GM12878 (cell line): ENCODE results near the gene ASXL2. TPM values are rescaled to one million over a fixed set of nuclear protein-coding genes. Genes with fewer than 3 reads are reported as not detected.

Experiments used
- ATAC-seq: fragments of 200-7000 bp; cut with Tn5 transposase; 3 replicates; pipeline ENCODE4 v1.9.1; 2020; ENCODE audit warnings: mild to moderate bottlenecking, moderate library complexity
- BruUV-seq: library from RNA; stranded (reverse); fragments of 400-500 nt; replicated peaks from 2 replicates; lab custom pipeline; 2021; lab: Mats Ljungman, UMichigan
- CTCF ChIA-PET: fragments of 300-600 bp; sonication (Branson Sonifier 250); formaldehyde crosslinking; extraction: SDS; loops from one replicate; lab custom pipeline; 2021; ENCODE audit warnings: inconsistent platforms; lab: Yijun Ruan, JAX
- POLR2A ChIA-PET: fragments of 350-600 bp; formaldehyde crosslinking; extraction: SDS; loops from one replicate; lab custom pipeline; 2021; ENCODE audit warnings: inconsistent platforms; lab: Charles Lee
- RAD21 ChIA-PET: fragments of 300-600 bp; sonication (Branson Sonifier 250); formaldehyde crosslinking; loops from one replicate; lab custom pipeline; 2023; ENCODE audit warnings: antibody characterized with exemption; ENCODE audit not compliant: unreplicated experiment; lab: Charles Lee
- SMC1A ChIA-PET: fragments of 300-600 bp; sonication (Branson Sonifier 250); formaldehyde crosslinking; loops from one replicate; lab custom pipeline; 2023; ENCODE audit not compliant: unreplicated experiment, uncharacterized antibody; lab: Charles Lee
- DNase-seq: peaks from one replicate; pipeline ENCODE4 v3.0.0-alpha.2; 2011; ENCODE audit warnings: low read depth, low spot score
- FAIRE-seq: peaks from 3 replicates; lab custom pipeline; 2011; peaks lifted over from hg19 to GRCh38; lab: Jason Lieb, UNC
- H2AFZ ChIP-seq: 2 replicates; pipeline ENCODE4 v1.6.0; 2011; ENCODE audit warnings: low read depth, low read length, control low read depth; ENCODE audit not compliant: control insufficient read depth
- H3K27ac ChIP-seq: 2 replicates; pipeline ENCODE4 v1.5.1; 2011; ENCODE audit warnings: control low read depth; ENCODE audit not compliant: control insufficient read depth, insufficient read depth
- H3K27me3 ChIP-seq, 2 experiments: replicated peaks in 1 of 2; 2 replicates each; pipeline versions ENCODE4 v1.6.0 to v1.6.1; 2011; ENCODE audit warnings: low read length in 1 of 2; ENCODE audit not compliant: control insufficient read depth in 2 of 2, insufficient read depth in 2 of 2
- H3K36me3 ChIP-seq, 2 experiments: 2 replicates each; pipeline ENCODE4 v1.5.1; 2011; ENCODE audit warnings: low read length in 1 of 2; ENCODE audit not compliant: control insufficient read depth in 2 of 2, insufficient read depth in 2 of 2
- H3K4me1 ChIP-seq: 2 replicates; pipeline ENCODE4 v1.6.1; 2011; ENCODE audit warnings: mild to moderate bottlenecking, low read length, moderate library complexity, mixed read lengths; ENCODE audit not compliant: control insufficient read depth, insufficient read depth
- H3K4me2 ChIP-seq: 2 replicates; pipeline ENCODE4 v1.6.0; 2011; ENCODE audit warnings: control low read depth; ENCODE audit not compliant: control insufficient read depth, insufficient read depth
- H3K4me3 ChIP-seq: fragments of 200-600 bp; sonication (generic); 2 replicates; pipeline ENCODE4 v1.5.1; 2016
- H3K79me2 ChIP-seq: 2 replicates; pipeline ENCODE4 v1.6.0; 2011; ENCODE audit warnings: low read length; ENCODE audit not compliant: control insufficient read depth, insufficient read depth
- H3K9ac ChIP-seq: 2 replicates; pipeline ENCODE4 v1.8.0; 2011; ENCODE audit warnings: low read length, control low read depth, mixed read lengths; ENCODE audit not compliant: control insufficient read depth, insufficient read depth
- H3K9me3 ChIP-seq: replicated peaks from 3 replicates; pipeline ENCODE4 v1.5.1; 2011; ENCODE audit warnings: mild to moderate bottlenecking, low read length; ENCODE audit not compliant: control insufficient read depth, insufficient read depth
- H4K20me1 ChIP-seq: 2 replicates; pipeline ENCODE4 v1.6.0; 2011; ENCODE audit not compliant: control insufficient read depth, insufficient read depth
- ATF7 ChIP-seq: fragments of 450-650 bp; IDR thresholded peaks from 2 replicates; pipeline ENCODE4 v1.6.1; 2016; ENCODE audit warnings: low read depth, mild to moderate bottlenecking
- BHLHE40 ChIP-seq, 2 experiments: fragments of 450-650 bp in 1 of 2; IDR thresholded peaks; 2 replicates each; pipeline ENCODE4 v1.6.1; 2011 to 2017; ENCODE audit warnings: low read depth in 2 of 2, borderline replicate concordance in 1 of 2, improper control_type of control experiment in 1 of 2, low read length in 1 of 2, mild to moderate bottlenecking in 1 of 2
- MTA3 ChIP-seq: IDR thresholded peaks from 2 replicates; pipeline ENCODE4 v1.6.1; 2012; ENCODE audit warnings: low read length, inconsistent platforms, borderline replicate concordance
- MYB ChIP-seq: fragments of 150-350 bp; IDR thresholded peaks from 2 replicates; pipeline ENCODE4 v1.6.1; 2014; ENCODE audit warnings: mild to moderate bottlenecking, low read depth, low read length, borderline replicate concordance
- NFIC ChIP-seq: IDR thresholded peaks from 2 replicates; pipeline ENCODE4 v1.6.1; 2012; ENCODE audit warnings: low read depth, mild to moderate bottlenecking, inconsistent platforms, low read length, moderate library complexity
- WGBS: methylation state at CpG from one replicate; pipeline ENCODE4 v1.1.6; 2016; ENCODE audit warnings: low lambda C conversion rate; ENCODE audit not compliant: insufficient replicate concordance, insufficient coverage; ENCODE audit errors: missing lambda C conversion rate; 5-methylcytosine and 5-hydroxymethylcytosine counted together
- in situ Hi-C: fragments of 300-500 bp; cut with MboI; formaldehyde crosslinking; loops from 9 replicates; pipeline ENCODE4 v1.14.3; 2018; ENCODE audit warnings: mixed read lengths
- intact Hi-C: fragments of 100-400 bp; cut with micrococcal nuclease; formaldehyde crosslinking; loops from one replicate; pipeline ENCODE4 v1.14.2; 2022; ENCODE audit not compliant: unreplicated experiment
- polyA plus RNA-seq, 11 experiments: library from polyadenylated mRNA; depleted of rRNA in 4 of 11; unstranded in 6 of 11; stranded (reverse) in 5 of 11; fragments of >200 nt; fragmentation: Nextera tagmentation in 4 of 11; fragmentation: Illumina TruSeq in 1 of 11; extraction: Ambion mirVana in 4 of 11; extraction: Trizol in 1 of 11; gene quantifications; 1 replicate in 1 of 11; 2 replicates in 10 of 11; pipeline versions ENCODE4 v1.2.1 to v1.2.3, GENCODE V29; 2011 to 2016; ENCODE audit warnings: inconsistent platforms in 2 of 11, missing spikeins in 2 of 11, low read depth in 1 of 11
- total RNA-seq, 4 experiments: library from RNA; depleted of rRNA in 3 of 4; stranded (reverse); fragments of >200 nt in 3 of 4; fragmentation: Illumina TruSeq in 1 of 4; extraction: Trizol in 1 of 4; gene quantifications; 2 replicates each; pipeline versions ENCODE4 v1.2.1 to v1.2.3, GENCODE V29; 2013 to 2021

The ASXL2 gene
- total and polyA plus RNA-seq, 10 of the 15 experiments (the other 5 are each of a cell fraction or from before 2014, with no cell fraction given): 1.3 to 17.7 (median 5.5) TPM

GRCh38 chr2:25742501-25742900 is 135.8 kb downstream of the ASXL2 start:
- no TSS peak for BruUV-seq
- H4K20me1 ChIP-seq: no peaks in the 10 kb centered on the region
- WGBS: 69% methylated on average over 1 of the region's 1 CpG
- peaks cover 9 to 14% of the 10 kb centered on the region in 2 experiments for H3K36me3 ChIP-seq
- no peak overlapping the region for H3K9ac ChIP-seq
- H3K79me2 ChIP-seq: no peaks in the 10 kb centered on the region
- ChIA-PET SMC1A (interaction anchor here (0.6 kb wide), 2 partner anchors 8 to 1946 kb away, joined by 3 read pairs; no protein-coding TSS in a partner anchor), POLR2A (interaction anchor here (1.3 kb wide), 1 partner anchor 11 kb away, joined by 3 read pairs; no protein-coding TSS in a partner anchor), RAD21 (no interaction called here), CTCF (interaction anchor here (0.6 kb wide), 1 partner anchor 324 kb away, joined by 4 read pairs; no protein-coding TSS in a partner anchor)
- TF ChIP-seq MTA3: no peak
- no peak for TF ChIP-seq MYB
- H3K27ac ChIP-seq: no peak overlapping the region
- no peak for DNase-seq
- H3K4me1 ChIP-seq: peaks cover 13% of the 10 kb centered on the region
- no peak overlapping the region for H3K4me2 ChIP-seq
- no peaks in the 10 kb centered on the region for H3K27me3 ChIP-seq
- H3K9me3 ChIP-seq: no peaks in the 10 kb centered on the region
- H3K4me3 ChIP-seq: no peak overlapping the region
- in situ Hi-C loops (no loop called here), intact Hi-C loops (no loop called here)
- H2AFZ ChIP-seq: no peak overlapping the region
- ATAC-seq: no peak
- FAIRE-seq: no peak

GRCh38 chr2:25740810-25741381 is 137.4 kb downstream of the ASXL2 start:
- no peak overlapping the region for H2AFZ ChIP-seq
- ATAC-seq (no peak), FAIRE-seq (peak; percentile 31), DNase-seq (no peak)
- WGBS: 90% methylated on average over 6 of the region's 6 CpGs
- TF ChIP-seq ATF7: peak; percentile 72
- no peak for TF ChIP-seq NFIC
- TF ChIP-seq BHLHE40 (IDR thresholded peaks at IDR 0.05; ENCODE audit: borderline replicate concordance in 1 of 2, low read depth in 2 of 2, low read length in 1 of 2): no peak
- H3K4me1 ChIP-seq: peaks cover 13% of the 10 kb centered on the region
- POLR2A ChIA-PET: interaction anchor here (0.8 kb wide), 1 partner anchor 13 kb away, joined by 3 read pairs; no protein-coding TSS in a partner anchor
- CTCF ChIA-PET: interaction anchor here (1.0 kb wide), 1 partner anchor 42 kb away, joined by 3 read pairs; no protein-coding TSS in a partner anchor
- H4K20me1 ChIP-seq: no peaks in the 10 kb centered on the region
- no TSS peak for BruUV-seq
- RAD21 ChIA-PET: no interaction called here
- SMC1A ChIA-PET: no interaction called here
- no peak overlapping the region for H3K9ac ChIP-seq
- no peaks in the 10 kb centered on the region for H3K27me3 ChIP-seq
- no peak overlapping the region for H3K4me2 ChIP-seq
- H3K36me3 ChIP-seq: peaks cover 9 to 14% of the 10 kb centered on the region in 2 experiments
- no peaks in the 10 kb centered on the region for H3K79me2 ChIP-seq
- no peak overlapping the region for H3K4me3 ChIP-seq
- intact Hi-C loops: no loop called here
- in situ Hi-C loops: no loop called here
- H3K9me3 ChIP-seq: no peaks in the 10 kb centered on the region
- H3K27ac ChIP-seq: no peak overlapping the region
